ENCODE data around the gene SMIM38.

SMIM38 gene

GRCh38 chr11:69189059-69189458 lies 33.3 kb downstream of the SMIM38 start:
- no peak for DNase-seq

- no peak for DNase-seq
Measured at GRCh38 chr11:69190796-69191536, 35.2 kb downstream of the SMIM38 start.

- DNase-seq: no peak
Measured at GRCh38 chr11:69192301-69192721, 36.6 kb downstream of the SMIM38 start.

- no peak for DNase-seq
Measured at GRCh38 chr11:69193151-69193550, 37.4 kb downstream of the SMIM38 start.

GRCh38 chr11:69193629-69194028 lies 37.9 kb downstream of the SMIM38 start:
- DNase-seq: no peak

- no peak for DNase-seq
Measured at GRCh38 chr11:69194396-69194795, 38.7 kb downstream of the SMIM38 start.

GRCh38 chr11:69194956-69195355 lies 39.2 kb downstream of the SMIM38 start:
- DNase-seq: no peak

- DNase-seq: no peak
Measured at GRCh38 chr11:69195824-69196782, 40.4 kb downstream of the SMIM38 start.

- no peak for DNase-seq
Measured at GRCh38 chr11:69196783-69197169, 41.0 kb downstream of the SMIM38 start.

GRCh38 chr11:69198891-69199582 lies 43.3 kb downstream of the SMIM38 start:
- DNase-seq: no peak

GRCh38 chr11:69199583-69200315 lies 44.0 kb downstream of the SMIM38 start:
- DNase-seq: no peak

- no peak for DNase-seq
Measured at GRCh38 chr11:69200331-69201065, 44.8 kb downstream of the SMIM38 start.

GRCh38 chr11:69201066-69201365 lies 45.3 kb downstream of the SMIM38 start:
- DNase-seq: no peak

GRCh38 chr11:69201764-69202370 lies 46.1 kb downstream of the SMIM38 start:
- no peak for DNase-seq

GRCh38 chr11:69202511-69203221 lies 46.9 kb downstream of the SMIM38 start:
- DNase-seq: no peak

- DNase-seq: no peak
Measured at GRCh38 chr11:69203381-69203780, 47.6 kb downstream of the SMIM38 start.

- DNase-seq: no peak
Measured at GRCh38 chr11:69203901-69204245, 48.1 kb downstream of the SMIM38 start.

GRCh38 chr11:69204246-69204940 lies 48.7 kb downstream of the SMIM38 start:
- DNase-seq: no peak

GRCh38 chr11:69204941-69205742 lies 49.4 kb downstream of the SMIM38 start:
- DNase-seq: no peak

All from KG1 (cell line).